HEK293 (cell line): ENCODE measurements around the gene ADAMTS19.

Experiments used
- CTCF ChIA-PET: fragments of 350-600 bp; formaldehyde crosslinking; extraction: SDS; loops from one replicate; lab custom pipeline; 2021; ENCODE audit warnings: antibody characterized with exemption; lab: Yijun Ruan, JAX
- POLR2A ChIA-PET: fragments of 300-600 bp; formaldehyde crosslinking; extraction: SDS; loops from one replicate; lab custom pipeline; 2020; ENCODE audit warnings: antibody characterized with exemption, inconsistent platforms; lab: Yijun Ruan, JAX
- H3K27ac ChIP-seq: fragments of 200-500 bp; sonication (Bioruptor generic); 2 replicates; pipeline ENCODE4 v1.5.1; 2014; ENCODE audit warnings: low read depth, low read length, control low read depth, inconsistent platforms; ENCODE audit errors: extremely low read depth
- H3K36me3 ChIP-seq, 2 experiments: fragments of 200-500 bp in 1 of 2; sonication (Bioruptor generic) in 1 of 2; 1 replicate in 1 of 2; 2 replicates in 1 of 2; pipeline ENCODE4 v1.5.1; 2014 to 2017; ENCODE audit warnings: inconsistent platforms in 2 of 2, low read length in 2 of 2; ENCODE audit not compliant: control insufficient read depth in 2 of 2, insufficient read depth in 1 of 2
- H3K4me1 ChIP-seq: fragments of 200-500 bp; sonication (Bioruptor generic); 2 replicates; pipeline ENCODE4 v1.5.1; 2014; ENCODE audit warnings: mild to moderate bottlenecking, low read length, inconsistent platforms; ENCODE audit not compliant: control insufficient read depth, insufficient read depth
- H3K4me3 ChIP-seq: 2 replicates; pipeline ENCODE4 v1.5.1; 2011; ENCODE audit warnings: low read depth, mild to moderate bottlenecking, control low read depth, low read length, moderate library complexity
- H3K9me3 ChIP-seq: fragments of 200-500 bp; sonication (Bioruptor generic); 2 replicates; pipeline ENCODE4 v1.5.1; 2014; ENCODE audit warnings: low read depth, low read length, inconsistent platforms; ENCODE audit not compliant: control insufficient read depth, insufficient read depth
- GLI2 ChIP-seq: fragments of 450-650 bp; formaldehyde crosslinking; IDR thresholded peaks from 2 replicates; pipeline ENCODE4; 2017; ENCODE audit warnings: missing biosample characterization, missing genetic modification characterization, low read depth, borderline replicate concordance
- PRDM6 ChIP-seq: fragments of 450-650 bp; formaldehyde crosslinking; IDR thresholded peaks from 2 replicates; pipeline ENCODE4 v1.5.1; 2017; ENCODE audit warnings: missing biosample characterization, missing genetic modification characterization
- ZBTB48 ChIP-seq: fragments of 450-650 bp; formaldehyde crosslinking; IDR thresholded peaks from 2 replicates; pipeline ENCODE4 v1.5.1; 2016; ENCODE audit warnings: missing biosample characterization, missing genetic modification characterization
- ZFP37 ChIP-seq: fragments of 450-650 bp; formaldehyde crosslinking; IDR thresholded peaks from 2 replicates; pipeline ENCODE4 v1.5.1; 2016; ENCODE audit warnings: missing biosample characterization, missing genetic modification characterization
- ZNF146 ChIP-seq: fragments of 450-650 bp; formaldehyde crosslinking; IDR thresholded peaks from 2 replicates; pipeline ENCODE4 v1.5.1; 2016; ENCODE audit warnings: missing biosample characterization, missing genetic modification characterization
- ZNF169 ChIP-seq: fragments of 450-650 bp; formaldehyde crosslinking; IDR thresholded peaks from 2 replicates; pipeline ENCODE4 v1.5.1; 2016; ENCODE audit warnings: missing biosample characterization, missing genetic modification characterization
- ZNF175 ChIP-seq: fragments of 450-650 bp; formaldehyde crosslinking; IDR thresholded peaks from 2 replicates; pipeline ENCODE4 v1.5.1; 2016; ENCODE audit warnings: missing biosample characterization, missing genetic modification characterization
- ZNF2 ChIP-seq: fragments of 450-650 bp; formaldehyde crosslinking; IDR thresholded peaks from 2 replicates; pipeline ENCODE4 v1.5.1; 2016; ENCODE audit warnings: missing biosample characterization, missing genetic modification characterization
- ZNF24 ChIP-seq: fragments of 450-650 bp; formaldehyde crosslinking; IDR thresholded peaks from 2 replicates; pipeline ENCODE4 v1.5.1; 2016; ENCODE audit warnings: missing biosample characterization, missing genetic modification characterization
- ZNF350 ChIP-seq: fragments of 450-650 bp; formaldehyde crosslinking; IDR thresholded peaks from 2 replicates; pipeline ENCODE4 v1.5.0; 2017; ENCODE audit warnings: missing biosample characterization, mild to moderate bottlenecking, missing genetic modification characterization
- ZNF473 ChIP-seq: fragments of 450-650 bp; formaldehyde crosslinking; IDR thresholded peaks from 2 replicates; pipeline ENCODE4 v1.5.1; 2017; ENCODE audit warnings: missing biosample characterization, missing genetic modification characterization
- ZNF548 ChIP-seq: fragments of 450-650 bp; formaldehyde crosslinking; IDR thresholded peaks from 2 replicates; pipeline ENCODE4 v1.5.1; 2016; ENCODE audit warnings: missing biosample characterization, missing genetic modification characterization
- ZNF561 ChIP-seq: fragments of 450-650 bp; IDR thresholded peaks from 2 replicates; pipeline ENCODE4 v1.5.1; 2018; ENCODE audit warnings: missing biosample characterization, missing genetic modification characterization, borderline replicate concordance
- ZNF664 ChIP-seq: fragments of 450-650 bp; formaldehyde crosslinking; IDR thresholded peaks from 2 replicates; pipeline ENCODE4 v1.5.1; 2016; ENCODE audit warnings: missing biosample characterization, missing genetic modification characterization
- ZNF768 ChIP-seq: fragments of 450-650 bp; formaldehyde crosslinking; IDR thresholded peaks from 2 replicates; pipeline ENCODE4 v1.5.1; 2018; ENCODE audit warnings: missing biosample characterization, mild to moderate bottlenecking, missing genetic modification characterization
- ZNF791 ChIP-seq: fragments of 450-650 bp; formaldehyde crosslinking; IDR thresholded peaks from 2 replicates; pipeline ENCODE4 v1.5.1; 2016; ENCODE audit warnings: missing biosample characterization, missing genetic modification characterization
- ZNF837 ChIP-seq: fragments of 450-650 bp; formaldehyde crosslinking; IDR thresholded peaks from 2 replicates; pipeline ENCODE4 v1.5.1; 2016; ENCODE audit warnings: missing biosample characterization, missing genetic modification characterization
- ZSCAN16 ChIP-seq: fragments of 450-650 bp; formaldehyde crosslinking; IDR thresholded peaks from 2 replicates; pipeline ENCODE4 v1.5.1; 2016; ENCODE audit warnings: missing biosample characterization, missing genetic modification characterization
- ZXDB ChIP-seq: fragments of 450-650 bp; formaldehyde crosslinking; IDR thresholded peaks from 2 replicates; pipeline ENCODE4 v1.5.1; 2016; ENCODE audit warnings: missing biosample characterization, missing genetic modification characterization
- TF ChIP-seq, protein P1 (sequence below): fragments of 450-650 bp; formaldehyde crosslinking; IDR thresholded peaks from 2 replicates; pipeline ENCODE4 v1.5.1; 2016; ENCODE audit warnings: missing biosample characterization, missing genetic modification characterization
- TF ChIP-seq, protein P2 (sequence below): fragments of 450-650 bp; formaldehyde crosslinking; IDR thresholded peaks from 2 replicates; pipeline ENCODE4 v1.5.1; 2016; ENCODE audit warnings: missing biosample characterization, missing genetic modification characterization
- TF ChIP-seq, protein P3 (sequence below): IDR thresholded peaks from 2 replicates; pipeline ENCODE4 v1.6.1; 2011; ENCODE audit warnings: mild to moderate bottlenecking, low read depth, low read length, borderline replicate concordance
- TF ChIP-seq, protein P4 (sequence below): fragments of 450-650 bp; formaldehyde crosslinking; IDR thresholded peaks from 2 replicates; pipeline ENCODE4 v1.5.1; 2016; ENCODE audit warnings: missing biosample characterization, missing genetic modification characterization

ADAMTS19 gene

DNA sequence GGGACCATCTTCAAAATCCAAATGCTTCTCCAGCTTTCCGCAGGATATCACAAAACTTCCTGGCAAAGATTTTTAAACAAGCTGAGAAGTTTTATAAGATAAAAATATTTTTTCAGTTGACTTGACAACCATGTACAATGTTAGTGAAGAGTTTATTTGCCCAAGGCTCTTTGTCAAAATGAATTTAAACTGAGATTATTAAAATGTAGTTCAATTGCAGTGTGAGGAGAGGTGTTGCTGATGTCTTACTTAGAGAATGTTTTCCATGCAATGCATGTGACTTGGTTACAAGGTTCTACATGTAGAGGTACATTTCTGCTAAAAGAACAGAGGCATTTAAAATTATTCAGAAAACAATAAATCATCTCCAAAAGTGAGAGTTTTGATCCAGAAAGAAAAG lies 156.4 kb downstream of the ADAMTS19 start:
- POLR2A ChIA-PET: no interaction called here
- H3K27ac ChIP-seq: no peak overlapping the region
- TF ChIP-seq ZNF561 (tag by site-specific recombination) (no peak), ZNF24 (tag by site-specific recombination) (no peak), ZNF175 (tag by site-specific recombination) (no peak), ZNF768 (tag by site-specific recombination) (no peak), ZNF2 (tag by site-specific recombination) (no peak), ZNF548 (tag by site-specific recombination) (no peak), ZNF837 (no peak), ZBTB48 (tag by site-specific recombination) (no peak), ZNF169 (no peak), PRDM6 (tag by site-specific recombination) (no peak), ZNF791 (tag by site-specific recombination) (no peak), ZNF350 (tag by site-specific recombination) (no peak), ZSCAN16 (tag by site-specific recombination) (no peak), ZXDB (tag by site-specific recombination) (no peak)
- TF ChIP-seq, protein P1, sequence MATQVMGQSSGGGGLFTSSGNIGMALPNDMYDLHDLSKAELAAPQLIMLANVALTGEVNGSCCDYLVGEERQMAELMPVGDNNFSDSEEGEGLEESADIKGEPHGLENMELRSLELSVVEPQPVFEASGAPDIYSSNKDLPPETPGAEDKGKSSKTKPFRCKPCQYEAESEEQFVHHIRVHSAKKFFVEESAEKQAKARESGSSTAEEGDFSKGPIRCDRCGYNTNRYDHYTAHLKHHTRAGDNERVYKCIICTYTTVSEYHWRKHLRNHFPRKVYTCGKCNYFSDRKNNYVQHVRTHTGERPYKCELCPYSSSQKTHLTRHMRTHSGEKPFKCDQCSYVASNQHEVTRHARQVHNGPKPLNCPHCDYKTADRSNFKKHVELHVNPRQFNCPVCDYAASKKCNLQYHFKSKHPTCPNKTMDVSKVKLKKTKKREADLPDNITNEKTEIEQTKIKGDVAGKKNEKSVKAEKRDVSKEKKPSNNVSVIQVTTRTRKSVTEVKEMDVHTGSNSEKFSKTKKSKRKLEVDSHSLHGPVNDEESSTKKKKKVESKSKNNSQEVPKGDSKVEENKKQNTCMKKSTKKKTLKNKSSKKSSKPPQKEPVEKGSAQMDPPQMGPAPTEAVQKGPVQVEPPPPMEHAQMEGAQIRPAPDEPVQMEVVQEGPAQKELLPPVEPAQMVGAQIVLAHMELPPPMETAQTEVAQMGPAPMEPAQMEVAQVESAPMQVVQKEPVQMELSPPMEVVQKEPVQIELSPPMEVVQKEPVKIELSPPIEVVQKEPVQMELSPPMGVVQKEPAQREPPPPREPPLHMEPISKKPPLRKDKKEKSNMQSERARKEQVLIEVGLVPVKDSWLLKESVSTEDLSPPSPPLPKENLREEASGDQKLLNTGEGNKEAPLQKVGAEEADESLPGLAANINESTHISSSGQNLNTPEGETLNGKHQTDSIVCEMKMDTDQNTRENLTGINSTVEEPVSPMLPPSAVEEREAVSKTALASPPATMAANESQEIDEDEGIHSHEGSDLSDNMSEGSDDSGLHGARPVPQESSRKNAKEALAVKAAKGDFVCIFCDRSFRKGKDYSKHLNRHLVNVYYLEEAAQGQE (tag by site-specific recombination): no peak
- TF ChIP-seq, protein P2, sequence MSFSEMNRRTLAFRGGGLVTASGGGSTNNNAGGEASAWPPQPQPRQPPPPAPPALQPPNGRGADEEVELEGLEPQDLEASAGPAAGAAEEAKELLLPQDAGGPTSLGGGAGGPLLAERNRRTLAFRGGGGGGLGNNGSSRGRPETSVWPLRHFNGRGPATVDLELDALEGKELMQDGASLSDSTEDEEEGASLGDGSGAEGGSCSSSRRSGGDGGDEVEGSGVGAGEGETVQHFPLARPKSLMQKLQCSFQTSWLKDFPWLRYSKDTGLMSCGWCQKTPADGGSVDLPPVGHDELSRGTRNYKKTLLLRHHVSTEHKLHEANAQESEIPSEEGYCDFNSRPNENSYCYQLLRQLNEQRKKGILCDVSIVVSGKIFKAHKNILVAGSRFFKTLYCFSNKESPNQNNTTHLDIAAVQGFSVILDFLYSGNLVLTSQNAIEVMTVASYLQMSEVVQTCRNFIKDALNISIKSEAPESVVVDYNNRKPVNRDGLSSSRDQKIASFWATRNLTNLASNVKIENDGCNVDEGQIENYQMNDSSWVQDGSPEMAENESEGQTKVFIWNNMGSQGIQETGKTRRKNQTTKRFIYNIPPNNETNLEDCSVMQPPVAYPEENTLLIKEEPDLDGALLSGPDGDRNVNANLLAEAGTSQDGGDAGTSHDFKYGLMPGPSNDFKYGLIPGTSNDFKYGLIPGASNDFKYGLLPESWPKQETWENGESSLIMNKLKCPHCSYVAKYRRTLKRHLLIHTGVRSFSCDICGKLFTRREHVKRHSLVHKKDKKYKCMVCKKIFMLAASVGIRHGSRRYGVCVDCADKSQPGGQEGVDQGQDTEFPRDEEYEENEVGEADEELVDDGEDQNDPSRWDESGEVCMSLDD (tag by site-specific recombination): no peak
- TF ChIP-seq, all 188 proteins: peak for 0
- Histone ChIP-seq H3K4me3 (no peak overlapping the region), H3K9me3 (no peaks in the 10 kb centered on the region), H3K36me3 (no peaks in the 10 kb centered on the region), H3K4me1 (no peaks in the 10 kb centered on the region)
- CTCF ChIA-PET: no interaction called here

DNA sequence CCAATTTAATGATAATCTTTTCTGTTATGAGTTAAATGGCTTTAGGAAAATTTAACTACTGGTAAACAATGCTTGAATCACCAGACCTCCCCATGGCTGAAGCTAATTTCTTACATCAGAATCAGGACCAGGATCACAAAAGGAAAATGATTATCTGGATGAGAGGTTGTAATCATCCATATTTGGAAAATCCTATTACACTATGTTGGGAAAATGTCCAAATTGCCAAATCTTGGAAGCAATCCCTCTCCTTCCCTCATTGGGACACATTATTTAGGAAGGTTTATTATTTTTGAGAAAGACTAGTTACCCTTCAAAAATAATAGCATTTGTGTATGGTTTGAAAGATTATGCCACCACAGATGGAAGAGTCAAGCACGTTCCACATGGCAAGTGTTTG lies 157.1 kb downstream of the ADAMTS19 start:
- H3K27ac ChIP-seq: no peak overlapping the region
- ChIA-PET POLR2A (no interaction called here), CTCF (no interaction called here)
- no peaks in the 10 kb centered on the region for H3K4me1 ChIP-seq
- H3K9me3 ChIP-seq: no peaks in the 10 kb centered on the region
- no peak overlapping the region for H3K4me3 ChIP-seq
- H3K36me3 ChIP-seq: no peaks in the 10 kb centered on the region
- TF ChIP-seq ZNF146 (tag by site-specific recombination): no peak
- TF ChIP-seq ZNF664: no peak
- no peak for TF ChIP-seq ZNF473
- TF ChIP-seq ZFP37: no peak
- TF ChIP-seq, protein P3, sequence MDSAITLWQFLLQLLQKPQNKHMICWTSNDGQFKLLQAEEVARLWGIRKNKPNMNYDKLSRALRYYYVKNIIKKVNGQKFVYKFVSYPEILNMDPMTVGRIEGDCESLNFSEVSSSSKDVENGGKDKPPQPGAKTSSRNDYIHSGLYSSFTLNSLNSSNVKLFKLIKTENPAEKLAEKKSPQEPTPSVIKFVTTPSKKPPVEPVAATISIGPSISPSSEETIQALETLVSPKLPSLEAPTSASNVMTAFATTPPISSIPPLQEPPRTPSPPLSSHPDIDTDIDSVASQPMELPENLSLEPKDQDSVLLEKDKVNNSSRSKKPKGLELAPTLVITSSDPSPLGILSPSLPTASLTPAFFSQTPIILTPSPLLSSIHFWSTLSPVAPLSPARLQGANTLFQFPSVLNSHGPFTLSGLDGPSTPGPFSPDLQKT: no peak
- TF ChIP-seq ZNF2 (tag by site-specific recombination): no peak
- TF ChIP-seq GLI2 (tag by site-specific recombination): no peak
- TF ChIP-seq, protein P4, sequence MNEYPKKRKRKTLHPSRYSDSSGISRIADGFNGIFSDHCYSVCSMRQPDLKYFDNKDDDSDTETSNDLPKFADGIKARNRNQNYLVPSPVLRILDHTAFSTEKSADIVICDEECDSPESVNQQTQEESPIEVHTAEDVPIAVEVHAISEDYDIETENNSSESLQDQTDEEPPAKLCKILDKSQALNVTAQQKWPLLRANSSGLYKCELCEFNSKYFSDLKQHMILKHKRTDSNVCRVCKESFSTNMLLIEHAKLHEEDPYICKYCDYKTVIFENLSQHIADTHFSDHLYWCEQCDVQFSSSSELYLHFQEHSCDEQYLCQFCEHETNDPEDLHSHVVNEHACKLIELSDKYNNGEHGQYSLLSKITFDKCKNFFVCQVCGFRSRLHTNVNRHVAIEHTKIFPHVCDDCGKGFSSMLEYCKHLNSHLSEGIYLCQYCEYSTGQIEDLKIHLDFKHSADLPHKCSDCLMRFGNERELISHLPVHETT (tag by site-specific recombination): no peak
